Epithelial cell of esophagus (primary cell): Measurements from ENCODE around the gene CALHM3.

Experiments
- DNase-seq: peaks from one replicate; pipeline ENCODE4 v3.0.0; 2010; ENCODE audit warnings: low read depth
- H3K4me3 ChIP-seq: 2 replicates; pipeline ENCODE4 v1.5.1; 2011; ENCODE audit warnings: mild to moderate bottlenecking, low read length, control low read depth
- CTCF ChIP-seq: IDR thresholded peaks from 2 replicates; pipeline ENCODE4 v1.5.1; 2011; ENCODE audit warnings: low read depth, mild to moderate bottlenecking, low read length, control low read depth, inconsistent platforms; ENCODE audit not compliant: insufficient read depth; ENCODE audit errors: missing control alignments

Gene CALHM3

GRCh38 chr10:103470761-103471653, 8.0 kb downstream of the CALHM3 start:
- no peak overlapping the region for H3K4me3 ChIP-seq
- DNase-seq, result no peak
- no peak for TF ChIP-seq CTCF

GRCh38 chr10:103469201-103469600, 9.8 kb downstream of the CALHM3 start:
- no peak overlapping the region for H3K4me3 ChIP-seq
- DNase-seq, result no peak
- TF ChIP-seq CTCF, result no peak

- no peak for DNase-seq
- TF ChIP-seq CTCF, result no peak
- no peak overlapping the region for H3K4me3 ChIP-seq
These were observed 11.6 kb downstream of the CALHM3 start for GRCh38 chr10:103467406-103467805.

GRCh38 chr10:103466734-103467133, 12.3 kb downstream of the CALHM3 start:
- no peak overlapping the region for H3K4me3 ChIP-seq
- TF ChIP-seq CTCF, result no peak
- no peak for DNase-seq

GRCh38 chr10:103465411-103466179, 13.4 kb downstream of the CALHM3 start:
- no peak overlapping the region for H3K4me3 ChIP-seq
- no peak for TF ChIP-seq CTCF
- DNase-seq, result no peak

GRCh38 chr10:103463499-103463898, 15.5 kb downstream of the CALHM3 start:
- no peak for TF ChIP-seq CTCF
- H3K4me3 ChIP-seq, result no peak overlapping the region
- DNase-seq, result no peak

- DNase-seq, result no peak
- TF ChIP-seq CTCF, result no peak
- H3K4me3 ChIP-seq, result no peak overlapping the region
These were observed 19.4 kb downstream of the CALHM3 start for GRCh38 chr10:103459615-103460014.
